ENCODE data around the gene WRNIP1. TPM values are rescaled to one million over a fixed set of nuclear protein-coding genes. Genes with fewer than 3 reads are reported as not detected.

Gene WRNIP1
- total and polyA plus RNA-seq, 2 of the 8 experiments (the other 6 are each of a cell fraction or from before 2014, with no cell fraction given) = 38.2 to 39.2 TPM

DNA sequence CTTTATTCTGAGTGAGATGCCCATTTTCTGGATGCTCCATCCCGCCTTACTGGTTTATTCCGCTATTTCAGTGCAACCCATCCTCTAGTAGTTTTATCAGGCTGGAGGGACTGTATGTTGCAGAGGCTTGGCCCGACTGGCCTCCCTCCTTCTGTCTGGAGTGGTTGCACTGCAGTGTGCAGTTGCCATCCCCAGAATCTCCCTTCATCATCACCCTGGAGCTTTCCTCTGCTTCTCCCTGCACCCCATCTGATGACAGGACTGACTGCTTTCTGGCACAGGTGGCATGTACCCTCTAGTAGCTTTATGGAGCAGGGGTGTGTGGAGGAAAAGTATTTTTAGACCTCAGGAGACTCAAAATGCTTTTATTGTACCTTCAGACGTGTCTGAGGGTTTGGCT lies 21.1 kb downstream of the WRNIP1 start:
- Histone ChIP-seq H4K91ac (replicated peaks; ENCODE audit: insufficient read length, low read length) (no peak overlapping the region), H2BK12ac (ENCODE audit: low read depth, low read length) (no peak overlapping the region), H3K18ac (ENCODE audit: extremely low read depth, low read length) (no peak overlapping the region), H3K9ac (replicated peaks in 1 of 4; ENCODE audit: extremely low read depth in 1 of 4, low read depth in 3 of 4, low read length in 3 of 4) (no peak overlapping the region), H3K14ac (ENCODE audit: insufficient read length) (no peak overlapping the region), H4K5ac (ENCODE audit: insufficient read length, low read depth, low read length) (no peak overlapping the region), H4K8ac (ENCODE audit: extremely low read depth, insufficient read depth, low read length) (no peak overlapping the region), H2BK5ac (ENCODE audit: low read depth, low read length) (no peak overlapping the region), H3K36me3 (ENCODE audit: control insufficient read depth in 2 of 4, insufficient read depth in 4 of 4, low read length in 3 of 4) (peaks cover 0 to 4% (median 2%) of the 10 kb centered on the region in 4 experiments; a peak in 4 of 8 replicates), H2BK15ac (ENCODE audit: low read length) (no peak overlapping the region), H3K27me3 (replicated peaks in 1 of 4; ENCODE audit: control insufficient read depth in 3 of 4, extremely low read depth in 1 of 4, insufficient read depth in 3 of 4, low read length in 3 of 4) (no peaks in the 10 kb centered on the region), H3K4me2 (ENCODE audit: insufficient read depth in 1 of 2, low read depth in 2 of 2, low read length in 2 of 2) (no peak overlapping the region), H3K79me1 (ENCODE audit: low read depth, low read length) (peaks cover 4% of the 10 kb centered on the region; the same call in 1 of the 2 replicates), H3K56ac (replicated peaks; ENCODE audit: insufficient read length, low read depth, low read length) (no peak overlapping the region), H3K79me2 (ENCODE audit: control insufficient read depth in 1 of 2, insufficient read depth in 2 of 2, low read length in 2 of 2) (peaks cover 0 to 19% of the 10 kb centered on the region in 2 experiments; a peak in 2 of 4 replicates), H2BK120ac (replicated peaks; ENCODE audit: low read depth, low read length) (no peak overlapping the region), H3K23me2 (ENCODE audit: low read depth, low read length) (no peaks in the 10 kb centered on the region), H3K4ac (replicated peaks; ENCODE audit: insufficient read length, low read depth, low read length) (no peak overlapping the region), H3K4me1 (replicated peaks in 1 of 4; ENCODE audit: control insufficient read depth in 3 of 4, insufficient read depth in 4 of 4, low read length in 3 of 4) (peaks cover 0 to 3% (median 0%) of the 10 kb centered on the region in 4 experiments; a peak in 2 of 7 replicates), H2AFZ (ENCODE audit: low read length) (no peak overlapping the region), H3K4me3 (ENCODE audit: extremely low read depth in 1 of 4, insufficient read depth in 2 of 4, low read depth in 3 of 4, low read length in 4 of 4) (no peak overlapping the region), H4K20me1 (replicated peaks in 1 of 2; ENCODE audit: control insufficient read depth in 1 of 2, insufficient read depth in 2 of 2, low read length in 2 of 2) (peaks cover 0 to 2% of the 10 kb centered on the region in 2 experiments), H3K9me3 (ENCODE audit: insufficient read depth in 2 of 2, low read depth in 1 of 2, low read length in 1 of 2) (no peaks in the 10 kb centered on the region), H2BK20ac (ENCODE audit: low read length) (no peak overlapping the region), H3K27ac (ENCODE audit: low read depth, low read length) (no peak overlapping the region), H3K23ac (ENCODE audit: insufficient read length) (no peak overlapping the region), H2AK5ac (ENCODE audit: low read depth, low read length) (no peak overlapping the region)
- ChIA-PET CTCF (ENCODE audit: partially characterized antibody) (interaction anchor here (0.6 kb wide), 1 partner anchor 34 kb away, joined by 3 read pairs; no protein-coding TSS in a partner anchor), POLR2A (ENCODE audit: partially characterized antibody) (interaction anchor here (1.5 kb wide), 1 partner anchor 22 kb away, joined by 3 read pairs; no protein-coding TSS in a partner anchor)
- no peak for FAIRE-seq
- no peak for DNase-seq (ENCODE audit: low read depth in 1 of 2, low spot score in 2 of 2)
- WGBS, 2 experiments (ENCODE audit: extremely low coverage in 1 of 2, insufficient coverage in 1 of 2, insufficient read length in 1 of 2, insufficient replicate concordance in 2 of 2, low coverage in 1 of 2, low lambda C conversion rate in 2 of 2, missing lambda C conversion rate in 1 of 2) = 63% methylated on average over 4 of the region's 4 CpGs; no CpG with 5 or more reads in 1 of the 2 experiments
- TF ChIP-seq SUZ12 (IDR thresholded peaks at IDR 0.05; ENCODE audit: low read length) (no peak), KDM4A (IDR thresholded peaks at IDR 0.05; ENCODE audit: low read depth, low read length, severe bottlenecking) (no peak), SIRT6 (IDR thresholded peaks at IDR 0.05; ENCODE audit: low read length) (no peak), CTBP2 (IDR thresholded peaks at IDR 0.05; ENCODE audit: borderline replicate concordance, insufficient read depth, insufficient read length, low read length) (no peak), NRF1 (IDR thresholded peaks at IDR 0.05; ENCODE audit: low read depth, low read length) (no peak)
- TF ChIP-seq, protein P1, sequence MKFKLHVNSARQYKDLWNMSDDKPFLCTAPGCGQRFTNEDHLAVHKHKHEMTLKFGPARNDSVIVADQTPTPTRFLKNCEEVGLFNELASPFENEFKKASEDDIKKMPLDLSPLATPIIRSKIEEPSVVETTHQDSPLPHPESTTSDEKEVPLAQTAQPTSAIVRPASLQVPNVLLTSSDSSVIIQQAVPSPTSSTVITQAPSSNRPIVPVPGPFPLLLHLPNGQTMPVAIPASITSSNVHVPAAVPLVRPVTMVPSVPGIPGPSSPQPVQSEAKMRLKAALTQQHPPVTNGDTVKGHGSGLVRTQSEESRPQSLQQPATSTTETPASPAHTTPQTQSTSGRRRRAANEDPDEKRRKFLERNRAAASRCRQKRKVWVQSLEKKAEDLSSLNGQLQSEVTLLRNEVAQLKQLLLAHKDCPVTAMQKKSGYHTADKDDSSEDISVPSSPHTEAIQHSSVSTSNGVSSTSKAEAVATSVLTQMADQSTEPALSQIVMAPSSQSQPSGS (IDR thresholded peaks at IDR 0.05; ENCODE audit: low read length) = no peak

Data from H1 (cell line).